ENCODE results near the gene ZBED3. TPM values are rescaled to one million over a fixed set of nuclear protein-coding genes. Genes with fewer than 3 reads are reported as not detected.
A peak's percentile ranks its signal among the peaks of the same experiment; 100 is the strongest.

Gene ZBED3
- total and polyA plus RNA-seq, 11 donors, result 2.8 to 8.1 (median 5.7) TPM

GRCh38 chr5:77129391-77129990 lies 42.4 kb upstream of the ZBED3 start:
- DNase-seq, result no peak

GRCh38 chr5:77128411-77129061 lies 41.5 kb upstream of the ZBED3 start:
- DNase-seq, result no peak
- H3K27me3 ChIP-seq, result no peaks in the 10 kb centered on the region
- H3K4me3 ChIP-seq, result no peak overlapping the region
- H3K27ac ChIP-seq, result no peak overlapping the region
- H3K9me3 ChIP-seq, result no peaks in the 10 kb centered on the region
- WGBS, 4 donors, result 90 to 92% (median 92%) methylated on average over 5 of the region's 5 CpGs
- TF ChIP-seq CTCF (IDR thresholded peaks at IDR 0.05) (no peak), POLR2A (IDR thresholded peaks at IDR 0.05) (no peak)
- intact Hi-C loops (cut with DNase I), result no loop called here
- no peaks in the 10 kb centered on the region for H3K36me3 ChIP-seq
- ATAC-seq, result no peak
- peaks cover 0 to 6% (median 0%) of the 10 kb centered on the region in 12 donors for H3K4me1 ChIP-seq

More at GRCh38 chr5:77129391-77129990, 42.4 kb upstream of the ZBED3 start:
- no peak for ATAC-seq
- H3K9me3 ChIP-seq, result no peaks in the 10 kb centered on the region
- no peaks in the 10 kb centered on the region for H3K36me3 ChIP-seq
- no peak overlapping the region for H3K27ac ChIP-seq
- H3K4me1 ChIP-seq, result peaks cover 0 to 8% (median 0%) of the 10 kb centered on the region in 12 donors
- H3K4me3 ChIP-seq, result no peak overlapping the region
- TF ChIP-seq POLR2A (IDR thresholded peaks at IDR 0.05), result no peak
- TF ChIP-seq CTCF (IDR thresholded peaks at IDR 0.05), result peak in 5 of 12 donors; percentile 18 to 33 (median 25)
- intact Hi-C loops (cut with DNase I), result no loop called here
- no peaks in the 10 kb centered on the region for H3K27me3 ChIP-seq
- 81 to 86% (median 84%) methylated on average over 9 of the region's 9 CpGs for WGBS, 4 donors

GRCh38 chr5:77123057-77123456 lies 36.0 kb upstream of the ZBED3 start:
- Histone ChIP-seq H3K4me3 (no peak overlapping the region), H3K27me3 (no peaks in the 10 kb centered on the region), H3K36me3 (no peaks in the 10 kb centered on the region), H3K27ac (no peak overlapping the region), H3K9me3 (no peaks in the 10 kb centered on the region), H3K4me1 (no peaks in the 10 kb centered on the region)
- ATAC-seq (no peak), DNase-seq (no peak)
- 87 to 99% (median 94%) methylated on average over 5 to 6 of the region's 6 CpGs for WGBS, 4 donors
- intact Hi-C loops (cut with DNase I), result no loop called here
- TF ChIP-seq POLR2A (IDR thresholded peaks at IDR 0.05) (no peak), CTCF (IDR thresholded peaks at IDR 0.05) (no peak)

GRCh38 chr5:77120706-77121105 lies 33.6 kb upstream of the ZBED3 start:
- H3K9me3 ChIP-seq, result no peaks in the 10 kb centered on the region
- no peaks in the 10 kb centered on the region for H3K4me1 ChIP-seq
- H3K27ac ChIP-seq, result no peak overlapping the region
- 89 to 100% (median 93%) methylated on average over 2 of the region's 2 CpGs for WGBS, 4 donors
- H3K27me3 ChIP-seq, result no peaks in the 10 kb centered on the region
- no peak overlapping the region for H3K4me3 ChIP-seq
- intact Hi-C loops (cut with DNase I), result no loop called here
- DNase-seq, result no peak
- TF ChIP-seq CTCF (IDR thresholded peaks at IDR 0.05), result no peak
- no peak for TF ChIP-seq POLR2A (IDR thresholded peaks at IDR 0.05)
- no peak for ATAC-seq
- no peaks in the 10 kb centered on the region for H3K36me3 ChIP-seq
